Middle frontal gyrus (tissue), 1 donor: ENCODE data around the gene PPP1R15B.

Source experiments
- DNase-seq: peaks from one replicate; pipeline ENCODE4 v3.0.0-alpha.2; 2015; ENCODE audit warnings: low spot score; ENCODE audit errors: extremely low spot score

Gene PPP1R15B

GRCh38 chr1:204400882-204401510, 10.6 kb downstream of the PPP1R15B start:
- DNase-seq, result no peak

- peak; percentile 24 for DNase-seq
Measured at GRCh38 chr1:204398197-204399125, 13.2 kb downstream of the PPP1R15B start.

GRCh38 chr1:204396015-204396583, 15.5 kb downstream of the PPP1R15B start:
- DNase-seq, result no peak

GRCh38 chr1:204391629-204392028, 20.0 kb downstream of the PPP1R15B start:
- no peak for DNase-seq

GRCh38 chr1:204390751-204391466, 20.7 kb downstream of the PPP1R15B start:
- no peak for DNase-seq

GRCh38 chr1:204385727-204386126, 25.9 kb downstream of the PPP1R15B start:
- no peak for DNase-seq

GRCh38 chr1:204384636-204385352, 26.8 kb downstream of the PPP1R15B start:
- DNase-seq, result peak; percentile 45

GRCh38 chr1:204383163-204383904, 28.3 kb downstream of the PPP1R15B start:
- no peak for DNase-seq

- DNase-seq, result no peak
Measured at GRCh38 chr1:204382714-204383083, 28.9 kb downstream of the PPP1R15B start.

- DNase-seq, result no peak
Measured at GRCh38 chr1:204380293-204380831, 31.3 kb downstream of the PPP1R15B start.

GRCh38 chr1:204377800-204378668, 33.6 kb downstream of the PPP1R15B start:
- no peak for DNase-seq

GRCh38 chr1:204376919-204377799, 34.5 kb downstream of the PPP1R15B start:
- DNase-seq, result no peak

GRCh38 chr1:204376465-204376864, 35.2 kb downstream of the PPP1R15B start:
- no peak for DNase-seq

- no peak for DNase-seq
Measured at GRCh38 chr1:204373911-204374310, 37.7 kb downstream of the PPP1R15B start.

GRCh38 chr1:204370176-204370575, 41.4 kb downstream of the PPP1R15B start:
- no peak for DNase-seq

GRCh38 chr1:204368996-204369726, 42.5 kb downstream of the PPP1R15B start:
- no peak for DNase-seq

- no peak for DNase-seq
Measured at GRCh38 chr1:204367956-204368355, 43.7 kb downstream of the PPP1R15B start.
